ENCODE results near the gene MINDY4.
A peak's percentile ranks its signal among the peaks of the same experiment; 100 is the strongest.

The MINDY4 gene

GRCh38 chr7:30771880-30772425, 736 bp downstream of the MINDY4 start:
- peak overlapping the region; percentile 78 for H3K4me3 ChIP-seq (ENCODE audit: control insufficient read depth, low read depth, low read length)
- no peak for TF ChIP-seq CTCF (IDR thresholded peaks at IDR 0.05; ENCODE audit: control insufficient read depth, insufficient read depth, low read depth, low read length, missing control alignments)
- no peak for DNase-seq (ENCODE audit: low read depth)

- TF ChIP-seq CTCF (IDR thresholded peaks at IDR 0.05; ENCODE audit: control insufficient read depth, insufficient read depth, low read depth, low read length, missing control alignments), result no peak
- DNase-seq (ENCODE audit: low read depth), result no peak
- H3K4me3 ChIP-seq (ENCODE audit: control insufficient read depth, low read depth, low read length), result no peak overlapping the region
Measured at GRCh38 chr7:30772984-30773383, 1.8 kb downstream of the MINDY4 start.

GRCh38 chr7:30775992-30776391, 4.8 kb downstream of the MINDY4 start:
- no peak overlapping the region for H3K4me3 ChIP-seq (ENCODE audit: control insufficient read depth, low read depth, low read length)
- no peak for TF ChIP-seq CTCF (IDR thresholded peaks at IDR 0.05; ENCODE audit: control insufficient read depth, insufficient read depth, low read depth, low read length, missing control alignments)
- DNase-seq (ENCODE audit: low read depth), result no peak

GRCh38 chr7:30776971-30777370, 5.8 kb downstream of the MINDY4 start:
- TF ChIP-seq CTCF (IDR thresholded peaks at IDR 0.05; ENCODE audit: control insufficient read depth, insufficient read depth, low read depth, low read length, missing control alignments), result no peak
- DNase-seq (ENCODE audit: low read depth), result no peak
- H3K4me3 ChIP-seq (ENCODE audit: control insufficient read depth, low read depth, low read length), result no peak overlapping the region

- H3K4me3 ChIP-seq (ENCODE audit: control insufficient read depth, low read depth, low read length), result no peak overlapping the region
- TF ChIP-seq CTCF (IDR thresholded peaks at IDR 0.05; ENCODE audit: control insufficient read depth, insufficient read depth, low read depth, low read length, missing control alignments), result no peak
- DNase-seq (ENCODE audit: low read depth), result peak; percentile 74
Measured at GRCh38 chr7:30778255-30779025, 7.2 kb downstream of the MINDY4 start.

GRCh38 chr7:30779574-30779973, 8.4 kb downstream of the MINDY4 start:
- no peak for TF ChIP-seq CTCF (IDR thresholded peaks at IDR 0.05; ENCODE audit: control insufficient read depth, insufficient read depth, low read depth, low read length, missing control alignments)
- H3K4me3 ChIP-seq (ENCODE audit: control insufficient read depth, low read depth, low read length), result no peak overlapping the region
- DNase-seq (ENCODE audit: low read depth), result no peak
